ENCODE data around the gene DNASE1L1.

- no peak for TF ChIP-seq EZH2 (IDR thresholded peaks at IDR 0.05; ENCODE audit: low read length, missing control alignments)
- no peak for TF ChIP-seq CTCF (conservative IDR thresholded peaks at IDR 0.05 in 1 of 2, IDR thresholded peaks at IDR 0.05 in 1 of 2; ENCODE audit: low read depth in 1 of 2, low read length in 2 of 2)
These were observed 20.7 kb upstream of the DNASE1L1 start for GRCh38 chrX:154429711-154430110.

Measured in fibroblast of lung (primary cell).